Thoracic aorta (tissue), 2 donors: ENCODE measurements around the gene UBQLN4. TPM values are rescaled to one million over a fixed set of nuclear protein-coding genes. Genes with fewer than 3 reads are reported as not detected.

Experiments
- total RNA-seq, 2 donors: library from RNA; depleted of rRNA; stranded (reverse); fragments of >200 nt; gene quantifications; one replicate each; pipeline versions ENCODE4 v1.1.0 to v1.2.3, GENCODE V29; 2016

Gene UBQLN4
- total RNA-seq, 2 donors from 2014 or later = 21.7 to 36.7 TPM

Other genes with a start within 250 kb of the UBQLN4 start
- gene GON4L, start 196.6 kb downstream of the UBQLN4 start, total RNA-seq = 10 to 100 TPM; 39.3 to 83.2 TPM
- gene SYT11, start 194.2 kb downstream of the UBQLN4 start, total RNA-seq = 10 to 100 TPM; 49.5 to 62.4 TPM
- gene RIT1, start 142.4 kb downstream of the UBQLN4 start, total RNA-seq = 10 to 100 TPM; 27.1 to 42.8 TPM
- gene KHDC4, start 119.4 kb downstream of the UBQLN4 start, total RNA-seq = 10 to 100 TPM; 50.6 to 56.9 TPM
- not detected for gene RXFP4, start 112.2 kb downstream of the UBQLN4 start, total RNA-seq
- gene ARHGEF2, start 75.3 kb downstream of the UBQLN4 start, total RNA-seq = 100 to 1,000 TPM; 162 to 166 TPM
- gene SSR2, start 32.8 kb downstream of the UBQLN4 start, total RNA-seq = 100 to 1,000 TPM; 132 to 241 TPM
- gene LAMTOR2, start 984 bp upstream of the UBQLN4 start, total RNA-seq = 10 to 100 TPM; 26.4 to 37.0 TPM
- not detected for gene RAB25, start 7.4 kb upstream of the UBQLN4 start, total RNA-seq
- gene MEX3A, start 28.7 kb upstream of the UBQLN4 start, total RNA-seq = under 1 TPM in 1 of 2 donors, not detected in 1; 0.42 TPM
- 100 to 1,000 TPM; 740 to 804 TPM for gene LMNA, start 60.9 kb upstream of the UBQLN4 start, total RNA-seq
- gene SEMA4A, start 99.8 kb upstream of the UBQLN4 start, total RNA-seq = 10 to 100 TPM; 12.7 to 15.8 TPM
- gene SLC25A44, start 140.3 kb upstream of the UBQLN4 start, total RNA-seq = 10 to 100 TPM; 10.7 to 23.7 TPM
- gene PMF1, start 159.2 kb upstream of the UBQLN4 start, total RNA-seq = 10 to 100 TPM; 26.4 to 33.2 TPM
- gene BGLAP, start 188.4 kb upstream of the UBQLN4 start, total RNA-seq = not detected
- 1 to 10 TPM in 1 of 2 donors, under 1 TPM in 1; 0.27 to 2.5 TPM for gene PAQR6, start 194.3 kb upstream of the UBQLN4 start, total RNA-seq
- gene SMG5, start 229.0 kb upstream of the UBQLN4 start, total RNA-seq = 10 to 100 TPM; 57.8 to 72.7 TPM
- gene TMEM79, start 230.5 kb upstream of the UBQLN4 start, total RNA-seq = 1 to 10 TPM in 1 of 2 donors, under 1 TPM in 1; 0.56 to 5.0 TPM
- 10 to 100 TPM; 27.7 to 60.1 TPM for gene GLMP, start 241.9 kb upstream of the UBQLN4 start, total RNA-seq
- gene VHLL, start 245.5 kb upstream of the UBQLN4 start, total RNA-seq = not detected